H1 (cell line): Measurements from ENCODE around the gene F10.

Experiments used
- YY1 ChIP-seq: IDR thresholded peaks from 2 replicates; pipeline ENCODE4 v1.6.1; 2011; ENCODE audit warnings: low read depth, mild to moderate bottlenecking, low read length
- TF ChIP-seq, protein P1 (sequence below), 3 experiments: IDR thresholded peaks; 1 replicate in 2 of 3; 2 replicates in 1 of 3; pipeline versions ENCODE4 v1.5.1 to v1.6.1; 2011; ENCODE audit warnings: low read length in 3 of 3, mild to moderate bottlenecking in 3 of 3, inconsistent platforms in 2 of 3, low read depth in 1 of 3, moderate library complexity in 1 of 3; ENCODE audit not compliant: insufficient read depth in 1 of 3; ENCODE audit errors: control extremely low read depth in 1 of 3

DNA sequence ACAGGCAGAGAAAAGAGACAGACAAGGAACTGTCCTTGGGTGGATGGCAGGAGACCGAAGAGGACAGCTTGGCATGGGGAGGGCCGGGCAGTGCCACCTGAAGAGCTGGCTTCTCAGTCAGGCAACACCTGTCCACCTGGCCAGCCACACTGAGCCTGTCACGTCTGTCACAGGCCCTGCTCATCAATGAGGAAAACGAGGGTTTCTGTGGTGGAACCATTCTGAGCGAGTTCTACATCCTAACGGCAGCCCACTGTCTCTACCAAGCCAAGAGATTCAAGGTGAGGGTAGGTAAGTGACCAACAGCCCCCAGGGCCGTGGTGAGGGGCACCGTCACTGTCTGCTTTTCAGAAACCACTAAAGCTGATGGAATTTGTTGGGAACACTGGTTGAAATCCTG is 24.6 kb downstream of the F10 start:
- no peak for TF ChIP-seq YY1
- TF ChIP-seq, protein P1, sequence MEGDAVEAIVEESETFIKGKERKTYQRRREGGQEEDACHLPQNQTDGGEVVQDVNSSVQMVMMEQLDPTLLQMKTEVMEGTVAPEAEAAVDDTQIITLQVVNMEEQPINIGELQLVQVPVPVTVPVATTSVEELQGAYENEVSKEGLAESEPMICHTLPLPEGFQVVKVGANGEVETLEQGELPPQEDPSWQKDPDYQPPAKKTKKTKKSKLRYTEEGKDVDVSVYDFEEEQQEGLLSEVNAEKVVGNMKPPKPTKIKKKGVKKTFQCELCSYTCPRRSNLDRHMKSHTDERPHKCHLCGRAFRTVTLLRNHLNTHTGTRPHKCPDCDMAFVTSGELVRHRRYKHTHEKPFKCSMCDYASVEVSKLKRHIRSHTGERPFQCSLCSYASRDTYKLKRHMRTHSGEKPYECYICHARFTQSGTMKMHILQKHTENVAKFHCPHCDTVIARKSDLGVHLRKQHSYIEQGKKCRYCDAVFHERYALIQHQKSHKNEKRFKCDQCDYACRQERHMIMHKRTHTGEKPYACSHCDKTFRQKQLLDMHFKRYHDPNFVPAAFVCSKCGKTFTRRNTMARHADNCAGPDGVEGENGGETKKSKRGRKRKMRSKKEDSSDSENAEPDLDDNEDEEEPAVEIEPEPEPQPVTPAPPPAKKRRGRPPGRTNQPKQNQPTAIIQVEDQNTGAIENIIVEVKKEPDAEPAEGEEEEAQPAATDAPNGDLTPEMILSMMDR (IDR thresholded peaks at IDR 0.05; ENCODE audit: control extremely low read depth in 1 of 3, insufficient read depth in 1 of 3, low read depth in 1 of 3, low read length in 3 of 3), result no peak
